ENCODE data around the gene DNAJC27.

The DNAJC27 gene

GRCh38 chr2:24924732-24925131, 47.0 kb downstream of the DNAJC27 start:
- DNase-seq: no peak

DNA sequence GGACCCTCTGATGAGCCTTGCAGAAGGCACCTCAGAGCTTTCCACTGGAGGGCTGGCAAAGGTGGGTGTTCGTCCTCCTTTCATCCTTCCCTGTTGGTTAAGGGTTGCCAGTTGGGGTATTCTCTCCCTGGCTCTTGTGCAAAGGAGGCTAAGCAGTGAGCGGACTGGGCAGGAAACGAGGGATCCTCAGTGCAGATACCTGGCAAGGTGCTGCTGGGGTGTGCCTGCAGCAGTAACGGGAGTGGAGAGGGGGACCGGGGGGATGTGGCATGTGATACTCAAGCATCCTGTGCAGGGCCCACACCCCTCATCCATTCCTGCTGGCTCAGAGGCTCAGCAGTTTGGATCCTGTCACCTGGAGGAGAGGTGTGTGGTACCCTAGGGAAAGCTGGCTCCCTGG, 47.5 kb downstream of the DNAJC27 start:
- DNase-seq: no peak

- no peak for DNase-seq
Observed at GRCh38 chr2:24923106-24923505, 48.6 kb downstream of the DNAJC27 start.

DNA sequence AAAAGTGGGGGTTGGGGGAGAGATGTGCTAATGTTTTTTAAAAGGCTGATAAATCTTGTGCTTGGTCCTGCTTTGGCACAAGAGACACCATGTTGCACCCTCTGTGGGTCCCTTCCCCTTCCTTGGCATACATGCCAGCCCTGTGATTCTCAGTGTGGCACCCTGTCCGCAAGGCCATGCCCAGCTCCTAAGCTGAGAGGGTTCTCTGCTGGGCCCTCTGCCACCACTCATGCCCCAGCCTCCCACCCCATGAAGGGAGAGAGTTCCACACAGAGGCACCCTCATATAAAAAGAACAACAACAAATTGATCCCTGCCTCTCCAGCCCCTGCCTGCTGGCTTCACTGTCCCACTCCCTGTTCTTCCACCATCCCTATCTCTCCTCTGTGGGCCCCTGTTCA, 49.2 kb downstream of the DNAJC27 start:
- no peak for DNase-seq

DNA sequence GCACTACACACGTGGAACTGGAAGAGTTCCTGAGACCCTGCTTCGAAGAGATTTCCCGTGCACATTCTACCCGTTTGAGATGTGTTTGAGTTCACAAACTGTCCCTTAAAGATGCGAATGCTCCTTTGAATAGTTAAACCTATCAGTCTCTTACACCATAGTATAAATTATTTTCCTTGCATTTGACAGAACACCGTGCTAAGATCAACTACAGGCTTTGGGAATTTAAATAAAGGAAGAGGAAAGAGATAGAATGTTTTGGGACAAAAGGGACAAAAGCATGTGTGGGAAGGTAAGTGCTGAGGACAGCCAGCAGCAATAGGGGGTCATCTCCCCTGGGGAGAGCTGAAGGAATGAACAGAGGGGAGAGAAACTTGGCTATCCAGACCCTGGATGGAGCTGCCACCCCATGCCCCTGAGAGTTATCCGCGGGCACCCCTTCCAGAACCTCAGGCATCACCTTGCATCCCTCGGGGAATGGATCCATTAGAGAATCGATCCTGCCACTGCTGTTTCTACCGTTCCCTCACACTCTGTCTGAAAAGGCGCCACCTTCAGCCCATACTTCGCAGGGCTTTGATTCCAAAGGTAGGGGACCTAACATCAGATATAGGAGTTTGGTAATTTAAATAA, 50.8 kb downstream of the DNAJC27 start:
- no peak for DNase-seq

GRCh38 chr2:24920098-24920808, 51.5 kb downstream of the DNAJC27 start, which contains the start of gene ADCY3:
Gene ADCY3, minus strand, starts transcription at chr2:24920237. Its CDS starts 1,250 bp downstream, at chr2:24918987.
- peak; percentile 61 for DNase-seq

- no peak for DNase-seq
Observed at GRCh38 chr2:24919506-24920097, 52.2 kb downstream of the DNAJC27 start.

DNA sequence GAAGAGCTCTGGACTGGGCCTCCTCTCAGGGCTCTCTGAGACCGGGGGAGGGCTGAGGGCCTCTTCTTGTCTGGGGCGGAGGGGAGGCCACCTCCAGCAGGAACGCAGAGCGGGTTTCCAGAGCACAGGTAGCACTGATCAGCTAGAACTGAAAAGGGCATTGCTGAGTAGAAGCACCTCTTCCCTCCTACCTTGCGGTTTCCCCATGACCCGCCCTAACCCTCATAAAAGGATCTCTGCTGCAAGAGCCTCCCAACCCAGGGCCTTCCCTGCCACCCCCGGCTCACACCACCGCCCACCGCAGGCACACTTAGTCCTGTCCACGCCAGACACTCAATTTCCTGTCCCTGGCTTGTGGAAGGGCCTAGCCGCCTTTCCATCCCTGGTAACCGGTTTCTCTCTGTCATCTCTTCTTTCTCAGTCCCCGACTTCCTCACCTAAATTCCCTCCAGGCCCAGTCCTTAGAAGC, 52.7 kb downstream of the DNAJC27 start:
- peak; percentile 63 for DNase-seq

DNA sequence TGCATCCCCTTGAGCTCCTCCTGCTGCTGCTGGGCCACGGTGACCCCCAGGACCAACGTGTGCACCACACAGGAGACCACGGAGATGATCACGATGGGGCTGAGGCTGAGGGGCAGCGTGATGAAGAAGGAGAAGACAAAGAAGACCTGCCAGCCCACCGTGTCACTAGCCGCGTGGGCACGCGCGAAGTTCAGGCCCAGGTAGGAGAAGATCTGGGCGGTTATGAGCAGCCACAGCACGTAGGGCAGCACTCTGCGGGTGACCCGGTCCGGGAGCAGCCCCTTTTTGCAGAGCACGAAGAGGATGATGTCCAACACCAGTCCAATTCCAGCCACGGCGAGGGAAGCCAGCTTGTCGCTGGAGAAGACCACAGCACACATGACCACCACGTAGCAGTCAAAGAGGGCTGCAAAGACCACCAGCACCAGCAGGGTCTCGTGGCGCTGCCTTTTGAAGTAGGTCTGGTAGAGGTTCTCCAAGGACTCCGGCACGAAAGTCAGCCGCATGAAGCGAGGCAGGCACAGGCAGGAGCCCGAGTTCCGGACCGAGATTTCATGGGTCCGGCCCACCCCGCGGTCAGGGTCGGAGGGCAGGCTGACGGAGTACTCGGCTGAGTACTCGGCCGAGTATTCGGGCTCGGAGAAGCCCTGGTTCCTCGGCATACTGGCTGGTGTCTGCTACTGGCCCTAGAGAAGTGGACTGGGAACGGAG, 53.3 kb downstream of the DNAJC27 start:
- DNase-seq: no peak

GRCh38 chr2:24917731-24918325, 53.9 kb downstream of the DNAJC27 start:
- no peak for DNase-seq

GRCh38 chr2:24917086-24917485, 54.7 kb downstream of the DNAJC27 start:
- DNase-seq: no peak

DNA sequence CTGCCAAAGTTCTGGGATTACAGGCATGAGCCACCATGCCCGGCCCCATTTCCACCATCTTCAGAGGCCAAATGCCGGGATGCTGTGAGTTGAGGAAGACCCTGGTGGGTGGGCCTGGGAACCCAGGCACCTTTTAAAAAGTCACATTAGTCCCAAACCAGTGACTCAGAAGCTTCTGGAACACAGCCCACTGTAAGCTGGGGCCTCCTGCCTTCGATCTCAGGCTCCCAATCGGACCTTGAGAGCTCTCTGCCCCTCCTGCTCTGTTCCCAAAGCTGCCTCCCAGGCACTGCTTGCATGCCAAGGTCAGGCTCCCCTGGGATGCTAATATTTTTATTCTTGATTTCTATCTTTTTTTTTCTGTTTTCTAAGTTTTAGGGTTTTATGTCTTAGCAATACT, 56.0 kb downstream of the DNAJC27 start:
- DNase-seq: no peak

DNA sequence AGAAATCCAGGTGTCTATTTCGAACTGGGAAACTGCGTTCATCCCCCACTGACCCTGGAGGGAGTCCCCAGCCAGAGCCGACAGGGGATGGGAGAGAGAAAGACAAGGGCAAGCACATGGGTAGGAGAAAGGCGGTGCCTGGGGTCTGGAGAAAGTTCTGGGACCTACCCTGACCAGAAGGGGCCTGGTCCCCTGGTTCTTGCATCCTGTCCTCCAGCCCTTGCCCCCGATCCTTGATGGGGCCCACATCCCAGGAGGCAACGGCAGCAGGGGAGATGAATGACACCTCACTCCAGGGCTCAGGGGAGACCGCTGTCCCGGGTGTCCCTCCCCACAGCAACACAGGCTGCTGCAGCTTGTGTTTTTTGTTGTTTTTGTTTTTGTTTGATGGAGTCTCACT, 56.6 kb downstream of the DNAJC27 start:
- DNase-seq: no peak

- DNase-seq: no peak
Observed at GRCh38 chr2:24914713-24915112, 57.0 kb downstream of the DNAJC27 start.

DNA sequence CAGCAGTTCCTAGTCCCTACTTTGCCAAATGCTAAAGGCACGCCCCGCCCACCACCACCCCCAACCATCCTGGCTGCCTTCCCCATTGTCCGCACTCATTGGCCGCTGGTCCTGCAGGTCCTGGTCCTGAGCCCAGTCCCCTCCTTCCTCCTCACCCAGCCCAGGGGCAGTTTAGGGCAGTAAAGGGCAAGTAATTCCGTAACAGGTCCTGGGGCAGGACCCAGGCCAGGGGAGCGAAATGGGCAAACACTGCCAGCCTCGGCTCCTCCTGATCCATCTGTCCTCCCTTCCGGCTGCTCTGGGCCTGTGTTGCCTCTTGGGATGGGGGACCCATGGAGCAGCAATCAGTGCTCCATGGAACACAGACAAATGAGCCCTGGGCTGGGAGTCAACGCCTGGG, 57.8 kb downstream of the DNAJC27 start:
- DNase-seq: no peak

DNA sequence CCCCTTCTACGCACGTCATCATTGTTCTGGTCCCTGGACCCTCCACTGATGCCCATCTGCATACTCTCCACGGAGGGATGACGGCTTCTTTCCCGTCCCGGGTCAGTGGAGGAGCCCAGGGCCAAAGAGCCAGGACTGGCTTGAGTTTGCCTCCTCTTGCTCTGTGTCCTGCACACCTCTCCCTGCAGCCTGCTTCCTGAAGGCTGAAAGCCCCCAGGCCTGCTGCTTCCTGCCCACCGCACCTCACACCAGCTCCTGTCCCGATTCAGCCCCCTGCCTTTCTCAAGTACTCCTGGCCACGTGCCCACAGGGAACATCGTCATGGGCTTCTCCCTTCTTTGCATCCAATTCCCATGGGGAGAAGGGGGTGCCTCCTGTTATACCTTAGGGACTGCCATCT, 58.8 kb downstream of the DNAJC27 start:
- DNase-seq: no peak

DNA sequence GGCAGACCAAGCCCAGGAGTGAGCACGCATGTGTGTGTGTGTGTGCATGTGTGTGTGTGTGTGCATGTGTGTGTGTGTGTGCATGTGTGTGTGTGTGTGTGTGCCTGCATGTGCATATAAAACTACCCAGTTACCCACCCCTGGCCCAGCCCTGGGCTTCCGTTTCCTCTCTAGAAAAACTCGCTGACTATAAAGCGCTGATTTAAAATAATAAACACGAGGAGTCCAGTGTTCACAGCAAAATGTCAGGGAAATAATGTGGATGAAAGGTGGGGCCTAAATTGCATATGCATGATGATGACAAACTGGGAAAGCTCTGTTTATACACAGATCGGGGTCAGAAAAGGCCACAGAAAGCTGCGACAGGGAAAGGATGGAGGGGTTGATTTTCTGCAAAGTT, 59.2 kb downstream of the DNAJC27 start:
- no peak for DNase-seq

DNA sequence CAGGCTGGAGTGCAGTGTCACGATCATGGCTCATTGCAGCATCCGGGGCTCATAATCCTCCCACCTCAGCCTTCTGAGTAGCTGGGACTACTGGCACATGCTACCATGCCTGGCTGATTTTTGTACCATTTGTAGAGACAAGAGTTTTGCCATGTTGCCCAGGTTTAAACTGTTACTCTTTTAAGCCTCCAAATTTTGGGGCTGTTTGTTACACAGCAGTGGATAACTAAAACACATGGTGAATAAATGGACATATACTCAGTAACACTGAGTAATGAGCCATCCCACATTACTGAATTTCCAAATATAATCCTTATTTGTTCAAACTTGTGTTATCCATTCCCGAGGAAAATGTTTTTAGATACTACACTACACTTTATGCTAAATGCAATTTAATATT, 61.5 kb downstream of the DNAJC27 start:
- no peak for DNase-seq

GRCh38 chr2:24909555-24910177, 62.1 kb downstream of the DNAJC27 start:
- no peak for DNase-seq

GRCh38 chr2:24908461-24908901, 63.3 kb downstream of the DNAJC27 start:
- DNase-seq: no peak

DNA sequence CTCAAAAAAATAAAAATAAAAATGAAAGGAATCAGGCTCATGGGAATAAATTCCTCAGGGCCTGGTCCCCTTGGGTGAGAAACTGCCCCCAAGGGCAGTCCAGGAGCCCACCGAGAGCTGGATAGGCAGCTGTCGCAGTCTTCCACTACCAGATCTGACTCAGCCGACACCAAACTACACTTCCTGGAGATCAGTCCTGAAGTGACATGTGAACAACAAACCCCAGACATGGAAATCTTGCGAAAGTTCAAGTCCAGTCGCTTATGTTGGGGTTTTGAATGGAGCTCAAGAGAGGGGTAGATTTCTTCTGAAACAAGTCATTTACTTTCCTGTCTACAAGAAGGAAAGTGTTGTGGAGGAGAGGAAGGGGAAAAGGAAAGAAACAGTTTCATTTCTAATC, 64.6 kb downstream of the DNAJC27 start:
- no peak for DNase-seq

DNA sequence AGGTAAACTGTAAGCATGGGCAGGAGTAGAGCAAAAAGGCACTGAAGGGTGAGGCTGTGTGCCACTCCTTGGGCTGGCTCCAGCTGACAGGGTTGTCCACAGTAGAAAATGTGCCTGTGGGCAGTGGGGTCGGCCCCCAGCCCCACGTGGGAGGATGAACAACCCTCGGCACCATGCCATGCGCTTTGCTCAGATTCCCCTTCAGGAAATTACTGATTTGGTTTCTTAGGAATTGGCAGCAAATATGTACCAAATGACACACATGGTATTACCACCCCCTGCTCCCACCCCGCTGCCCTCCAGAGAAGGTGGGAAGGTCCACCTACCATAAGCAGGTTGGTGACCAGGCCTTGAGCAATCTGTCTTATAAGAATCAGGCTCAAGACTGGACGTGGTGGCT, 65.3 kb downstream of the DNAJC27 start:
- DNase-seq: no peak

Measured in activated gamma-delta T cell treated with Interleukin-2 at 50 U/mL for 16 hours (primary cell).